Measurements from ENCODE around the gene SDCBP2. TPM values are rescaled to one million over a fixed set of nuclear protein-coding genes. Genes with fewer than 3 reads are reported as not detected.
A peak's percentile ranks its signal among the peaks of the same experiment; 100 is the strongest.
"Not testable (repeated sequence)": the region's sequence is repeated elsewhere in the genome, so short reads cannot be mapped to it uniquely, and the experiment has no call there.

Gene SDCBP2
- total RNA-seq, 2 experiments from 2014 or later = 3.3 to 3.9 TPM

DNA sequence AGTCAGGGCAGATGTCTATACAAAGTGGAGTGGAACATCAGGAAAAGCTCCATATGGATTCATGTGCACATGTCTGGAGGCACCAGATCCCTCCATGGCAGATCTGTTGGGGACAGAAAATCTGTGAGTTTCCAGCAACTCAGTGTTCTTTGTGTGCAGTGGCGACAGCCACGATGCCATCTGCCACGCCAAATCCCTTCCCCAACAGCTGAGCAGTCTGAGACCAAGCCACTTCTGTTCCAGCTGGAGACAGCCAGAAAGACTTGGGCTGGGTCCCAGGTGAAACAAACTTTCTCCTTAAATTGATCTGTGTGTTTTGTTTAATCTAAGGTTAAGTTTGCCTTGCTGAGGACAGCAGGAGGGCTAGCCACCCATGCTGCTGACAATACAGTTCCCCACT lies 41.0 kb upstream of the SDCBP2 start:
- Mint-ChIP-seq H3K27ac (no peak overlapping the region), H3K27me3 (no peaks in the 10 kb centered on the region), H3K4me1 (peaks cover 44% of the 10 kb centered on the region), H3K9me3 (peaks cover 6% of the 10 kb centered on the region), H3K4me3 (no peak overlapping the region), H3K36me3 (peaks cover 61% of the 10 kb centered on the region)
- no peak for DNase-seq

DNA sequence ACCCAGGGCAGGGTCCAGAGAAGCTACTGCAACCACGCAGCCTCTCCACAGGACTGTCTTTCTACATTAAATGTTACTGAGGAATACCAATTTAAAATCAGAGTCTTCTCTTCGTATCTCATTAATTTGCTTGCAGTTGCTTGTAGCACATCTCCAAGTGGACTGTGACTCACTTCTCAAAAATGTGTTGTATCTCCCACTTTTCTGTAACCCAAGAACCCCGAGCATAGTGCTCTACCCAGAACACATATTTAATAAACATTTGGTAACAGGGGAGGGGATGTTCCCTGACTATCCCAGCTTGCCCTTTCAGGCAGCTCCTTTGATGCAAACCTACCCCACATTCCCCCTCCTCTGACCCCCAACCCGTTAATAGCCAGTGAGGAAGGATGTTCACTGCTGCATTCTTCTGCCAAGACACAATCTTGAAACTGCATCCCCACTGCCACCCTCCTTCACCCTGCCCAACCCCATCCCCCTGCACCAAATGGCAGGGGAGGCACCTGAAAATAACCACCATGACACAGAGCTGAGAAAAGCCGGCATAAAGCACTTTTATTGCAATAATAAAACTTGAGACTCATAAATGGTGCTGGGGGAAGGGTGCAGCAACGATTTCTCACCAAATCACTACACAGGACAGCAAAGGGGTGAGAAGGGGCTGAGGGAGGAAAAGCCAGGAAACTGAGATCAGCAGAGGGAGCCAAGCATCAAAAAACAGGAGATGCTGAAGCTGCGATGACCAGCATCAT lies 39.7 kb upstream of the SDCBP2 start:
- peaks cover 50% of the 10 kb centered on the region for H3K4me1 Mint-ChIP-seq
- no peak overlapping the region for H3K4me3 Mint-ChIP-seq

GRCh38 chr20:1367479-1367878 lies 38.5 kb upstream of the SDCBP2 start:
- DNase-seq = no peak
- no peak overlapping the region for H3K4me3 Mint-ChIP-seq
- no peak overlapping the region for H3K27ac Mint-ChIP-seq
- H3K9me3 Mint-ChIP-seq = peaks cover 9% of the 10 kb centered on the region
- H3K36me3 Mint-ChIP-seq = peaks cover 69% of the 10 kb centered on the region
- peaks cover 55% of the 10 kb centered on the region for H3K4me1 Mint-ChIP-seq
- H3K27me3 Mint-ChIP-seq = no peaks in the 10 kb centered on the region

More for the DNA sequence above, 39.7 kb upstream of the SDCBP2 start:
- no peak for DNase-seq
- H3K9me3 Mint-ChIP-seq = peaks cover 9% of the 10 kb centered on the region
- no peak overlapping the region for H3K27ac Mint-ChIP-seq
- no peaks in the 10 kb centered on the region for H3K27me3 Mint-ChIP-seq
- H3K36me3 Mint-ChIP-seq = peaks cover 65% of the 10 kb centered on the region

GRCh38 chr20:1364106-1364505 lies 35.2 kb upstream of the SDCBP2 start:
- Mint-ChIP-seq H3K27me3 (no peaks in the 10 kb centered on the region), H3K4me1 (peaks cover 65% of the 10 kb centered on the region), H3K27ac (peak overlapping the region; percentile 90), H3K9me3 (peaks cover 9% of the 10 kb centered on the region), H3K4me3 (peak overlapping the region; percentile 50), H3K36me3 (peaks cover 87% of the 10 kb centered on the region)
- DNase-seq = peak; percentile 46

DNA sequence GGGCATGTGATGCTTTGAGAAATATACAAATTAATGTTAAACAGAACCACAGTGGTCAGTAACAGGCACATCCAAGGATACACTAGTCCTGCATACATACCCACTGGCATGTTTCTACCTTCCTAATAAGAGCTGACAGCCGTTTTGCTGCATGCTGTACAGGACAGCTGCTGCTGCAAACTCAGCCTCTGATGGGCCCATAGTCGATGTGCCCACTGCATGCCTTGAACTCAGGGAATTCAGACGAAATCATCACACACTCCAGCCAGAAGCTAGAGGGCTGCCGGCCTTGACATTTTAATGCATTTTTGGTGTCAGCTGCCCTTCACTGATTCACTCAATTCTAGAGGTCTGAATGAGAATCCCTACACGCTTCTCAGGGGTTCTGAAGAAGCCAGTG lies 34.6 kb upstream of the SDCBP2 start:
- Mint-ChIP-seq H3K27ac (peak overlapping the region; percentile 90), H3K27me3 (no peaks in the 10 kb centered on the region), H3K9me3 (peaks cover 9% of the 10 kb centered on the region), H3K4me1 (peaks cover 71% of the 10 kb centered on the region), H3K4me3 (peak overlapping the region; percentile 50), H3K36me3 (peaks cover 87% of the 10 kb centered on the region)
- no peak for DNase-seq

DNA sequence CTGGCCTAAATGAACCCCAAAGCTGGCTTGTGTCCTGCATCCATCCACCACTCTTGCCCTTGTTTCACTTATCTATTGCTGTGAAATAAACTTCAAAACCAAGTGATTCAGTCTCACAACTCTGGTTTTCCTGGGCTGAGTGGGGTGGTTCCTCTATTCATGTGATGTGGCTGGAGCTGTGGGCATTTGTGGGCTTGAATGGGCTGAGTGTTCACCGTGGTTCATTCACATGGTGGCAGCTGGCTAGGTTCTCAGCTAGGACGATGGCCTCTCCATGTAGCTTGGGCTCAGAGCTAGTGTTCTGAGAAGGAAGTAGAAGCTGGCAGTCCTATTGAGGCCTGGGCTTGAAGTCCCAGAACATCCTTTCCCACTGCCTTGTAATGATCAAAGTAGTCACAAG lies 33.5 kb upstream of the SDCBP2 start:
- Mint-ChIP-seq H3K9me3 (peaks cover 11% of the 10 kb centered on the region), H3K4me3 (no peak overlapping the region), H3K27me3 (no peaks in the 10 kb centered on the region), H3K4me1 (peaks cover 75% of the 10 kb centered on the region), H3K36me3 (peaks cover 86% of the 10 kb centered on the region), H3K27ac (peak overlapping the region; percentile 66)
- no peak for DNase-seq

- no peak for DNase-seq
- Mint-ChIP-seq H3K4me3 (no peak overlapping the region), H3K27ac (peak overlapping the region; percentile 66), H3K9me3 (peaks cover 10% of the 10 kb centered on the region), H3K27me3 (no peaks in the 10 kb centered on the region), H3K36me3 (peaks cover 84% of the 10 kb centered on the region), H3K4me1 (peaks cover 77% of the 10 kb centered on the region)
These were observed 31.3 kb upstream of the SDCBP2 start for GRCh38 chr20:1360094-1360846.

GRCh38 chr20:1357921-1358671 lies 29.2 kb upstream of the SDCBP2 start:
- H3K9me3 Mint-ChIP-seq = peaks cover 11% of the 10 kb centered on the region
- peak overlapping the region; percentile 57 for H3K4me3 Mint-ChIP-seq
- peaks cover 85% of the 10 kb centered on the region for H3K36me3 Mint-ChIP-seq
- H3K27me3 Mint-ChIP-seq = no peaks in the 10 kb centered on the region
- H3K27ac Mint-ChIP-seq = peak overlapping the region; percentile 89
- DNase-seq = peak; percentile 62
- H3K4me1 Mint-ChIP-seq = peaks cover 63% of the 10 kb centered on the region

GRCh38 chr20:1353956-1354355 lies 25.0 kb upstream of the SDCBP2 start:
- DNase-seq = no peak
- peaks cover 39% of the 10 kb centered on the region for H3K4me1 Mint-ChIP-seq
- peaks cover 31% of the 10 kb centered on the region for H3K9me3 Mint-ChIP-seq
- H3K27ac Mint-ChIP-seq = peak overlapping the region; percentile 26
- no peaks in the 10 kb centered on the region for H3K27me3 Mint-ChIP-seq
- H3K4me3 Mint-ChIP-seq = no peak overlapping the region
- H3K36me3 Mint-ChIP-seq = peaks cover 79% of the 10 kb centered on the region

DNA sequence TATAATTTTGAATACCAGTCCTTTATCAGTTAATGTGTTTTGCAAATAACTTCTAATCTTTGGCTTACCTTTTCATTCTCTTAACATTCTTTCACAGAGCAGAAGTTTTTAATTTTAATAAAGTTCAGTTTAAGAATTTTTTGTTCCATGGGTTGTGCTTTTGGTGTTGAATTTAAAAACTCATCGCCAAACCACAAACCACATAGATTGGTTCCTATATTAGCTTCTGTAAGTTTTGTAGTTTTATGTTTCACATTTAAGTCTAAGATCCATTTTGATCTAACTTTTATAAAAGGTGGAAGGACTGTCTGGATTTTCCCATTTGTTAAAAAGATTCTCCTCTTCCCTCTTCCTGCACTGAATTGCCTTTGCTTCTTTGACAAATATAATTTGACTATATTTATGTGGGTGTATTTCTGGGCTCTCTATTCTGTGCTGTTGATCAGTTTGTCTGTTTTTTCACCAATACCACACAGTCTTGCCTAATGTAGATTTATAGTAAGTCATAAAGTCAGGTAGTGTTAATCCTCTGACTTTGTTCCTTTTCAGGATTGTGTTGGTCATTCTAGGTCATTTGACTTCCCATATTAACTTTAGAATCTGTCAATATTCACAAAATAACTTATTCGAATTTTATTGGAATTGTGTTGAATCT lies 17.5 kb upstream of the SDCBP2 start:
- no peak for DNase-seq
- Mint-ChIP-seq H3K9me3 (peaks cover 26% of the 10 kb centered on the region), H3K27ac (peak overlapping the region; percentile 79), H3K36me3 (peaks cover 43% of the 10 kb centered on the region), H3K4me3 (peak overlapping the region; percentile 30), H3K27me3 (no peaks in the 10 kb centered on the region), H3K4me1 (peaks cover 39% of the 10 kb centered on the region)

GRCh38 chr20:1345756-1346093 lies 16.8 kb upstream of the SDCBP2 start:
- no peak for DNase-seq
- H3K27me3 Mint-ChIP-seq = no peaks in the 10 kb centered on the region
- peaks cover 36% of the 10 kb centered on the region for H3K36me3 Mint-ChIP-seq
- H3K4me1 Mint-ChIP-seq = peaks cover 33% of the 10 kb centered on the region
- peaks cover 23% of the 10 kb centered on the region for H3K9me3 Mint-ChIP-seq
- no peak overlapping the region for H3K27ac Mint-ChIP-seq
- H3K4me3 Mint-ChIP-seq = no peak overlapping the region

GRCh38 chr20:1345030-1345755 lies 16.3 kb upstream of the SDCBP2 start:
- Mint-ChIP-seq H3K27me3 (no peaks in the 10 kb centered on the region), H3K27ac (peak overlapping the region; percentile 74), H3K36me3 (peaks cover 31% of the 10 kb centered on the region), H3K4me3 (no peak overlapping the region), H3K9me3 (peaks cover 17% of the 10 kb centered on the region), H3K4me1 (peaks cover 29% of the 10 kb centered on the region)
- no peak for DNase-seq

DNA sequence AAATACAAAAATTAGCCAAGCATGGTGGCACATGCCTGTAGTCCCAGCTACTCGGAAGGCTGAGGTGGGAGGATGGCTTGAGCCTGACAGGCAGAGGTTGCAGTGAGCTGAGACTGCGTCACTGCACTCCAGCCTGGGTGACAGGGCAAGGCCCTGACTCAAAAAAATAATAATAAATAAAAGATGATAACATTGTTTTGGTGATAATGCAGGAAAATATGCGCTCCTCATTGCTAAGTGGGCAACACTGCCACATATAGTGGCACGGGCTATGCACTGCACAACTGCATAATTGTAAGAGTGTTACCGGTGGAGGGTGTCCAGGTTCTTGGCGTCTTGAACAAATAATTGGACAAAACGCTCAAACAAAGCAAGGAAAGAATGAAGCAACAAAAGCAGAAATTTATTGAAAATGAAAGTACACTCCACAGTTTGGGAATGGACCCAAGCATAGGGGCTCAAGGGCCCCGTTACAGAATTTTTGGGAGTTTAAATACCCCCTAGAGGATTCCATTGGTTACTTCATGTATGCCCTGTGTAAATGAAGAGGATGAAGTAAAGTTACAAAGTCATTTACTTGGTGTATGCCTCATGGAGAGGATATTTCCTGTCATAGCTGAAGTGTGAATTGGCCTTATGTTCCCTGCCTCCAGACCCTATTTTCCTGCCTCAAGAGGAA lies 14.6 kb upstream of the SDCBP2 start:
- not testable (repeated sequence) for H3K9me3 Mint-ChIP-seq, H3K27me3 Mint-ChIP-seq, DNase-seq, H3K4me3 Mint-ChIP-seq
- H3K4me1 Mint-ChIP-seq = peaks cover 29% of the 10 kb centered on the region
- H3K36me3 Mint-ChIP-seq = peaks cover 24% of the 10 kb centered on the region
- peak overlapping the region; percentile 27 for H3K27ac Mint-ChIP-seq
